ENCODE data around the gene GALNT14. TPM values are rescaled to one million over a fixed set of nuclear protein-coding genes. Genes with fewer than 3 reads are reported as not detected.

The GALNT14 gene
- total and polyA plus RNA-seq, 8 donors: 1.9 to 9.1 (median 2.8) TPM

GRCh38 chr2:31129375-31130171, 8.7 kb downstream of the GALNT14 start:
- intact Hi-C loops (cut with DNase I): no loop called here
- 59 to 61% methylated on average over 6 of the region's 6 CpGs for WGBS, 2 donors

GRCh38 chr2:31127931-31128330, 10.3 kb downstream of the GALNT14 start:
- H3K9me3 ChIP-seq: no peaks in the 10 kb centered on the region
- intact Hi-C loops (cut with DNase I): no loop called here
- DNase-seq (no peak), FAIRE-seq (no peak), ATAC-seq (no peak)
- H3K4me3 ChIP-seq: no peak overlapping the region
- H3K27me3 ChIP-seq: no peaks in the 10 kb centered on the region
- no peak overlapping the region for H3K27ac ChIP-seq
- H3K36me3 ChIP-seq: no peaks in the 10 kb centered on the region
- no peak for TF ChIP-seq CTCF (IDR thresholded peaks at IDR 0.05)
- H3K4me1 ChIP-seq: no peaks in the 10 kb centered on the region
- WGBS, 2 donors: 67 to 69% methylated on average over 3 of the region's 3 CpGs

More at GRCh38 chr2:31129375-31130171, 8.7 kb downstream of the GALNT14 start:
- H3K27me3 ChIP-seq: no peaks in the 10 kb centered on the region
- H3K27ac ChIP-seq: no peak overlapping the region
- no peaks in the 10 kb centered on the region for H3K9me3 ChIP-seq
- no peak for TF ChIP-seq CTCF (IDR thresholded peaks at IDR 0.05)
- FAIRE-seq: no peak
- H3K36me3 ChIP-seq: no peaks in the 10 kb centered on the region
- H3K4me1 ChIP-seq: no peaks in the 10 kb centered on the region
- no peak for ATAC-seq
- no peak overlapping the region for H3K4me3 ChIP-seq
- DNase-seq: no peak

GRCh38 chr2:31125918-31126695, 12.1 kb downstream of the GALNT14 start:
- FAIRE-seq: no peak
- WGBS, 2 donors: 66 to 75% methylated on average over 6 of the region's 6 CpGs
- Histone ChIP-seq H3K9me3 (no peaks in the 10 kb centered on the region), H3K27ac (no peak overlapping the region), H3K4me3 (no peak overlapping the region), H3K27me3 (no peaks in the 10 kb centered on the region), H3K36me3 (no peaks in the 10 kb centered on the region), H3K4me1 (no peaks in the 10 kb centered on the region)
- intact Hi-C loops (cut with DNase I): no loop called here
- no peak for ATAC-seq
- no peak for DNase-seq
- TF ChIP-seq CTCF (IDR thresholded peaks at IDR 0.05): no peak

GRCh38 chr2:31124904-31125303, 13.3 kb downstream of the GALNT14 start:
- no peak for FAIRE-seq

More at GRCh38 chr2:31124904-31125303, 13.3 kb downstream of the GALNT14 start:
- H3K4me1 ChIP-seq: no peaks in the 10 kb centered on the region
- no peaks in the 10 kb centered on the region for H3K36me3 ChIP-seq
- ATAC-seq (no peak), DNase-seq (no peak)
- H3K9me3 ChIP-seq: no peaks in the 10 kb centered on the region
- H3K27me3 ChIP-seq: no peaks in the 10 kb centered on the region
- no peak overlapping the region for H3K27ac ChIP-seq
- intact Hi-C loops (cut with DNase I): no loop called here
- TF ChIP-seq CTCF (IDR thresholded peaks at IDR 0.05): no peak
- WGBS, 2 donors: 80 to 88% methylated on average over 4 of the region's 4 CpGs
- H3K4me3 ChIP-seq: no peak overlapping the region
